KOPT-K1 (cell line): ENCODE results near the gene EFEMP1.

ENCODE experiments used
- H3K27ac ChIP-seq: fragments of 200-600 bp; sonication (generic); 2 replicates; pipeline ENCODE4 v1.5.1; 2016; ENCODE audit warnings: antibody characterized with exemption, mild to moderate bottlenecking, low read depth, low read length; ENCODE audit not compliant: poor library complexity, severe bottlenecking
- H3K36me3 ChIP-seq: fragments of 200-600 bp; sonication (generic); 2 replicates; pipeline ENCODE4 v1.5.1; 2017; ENCODE audit warnings: antibody characterized with exemption, mild to moderate bottlenecking, low read length, moderate library complexity; ENCODE audit not compliant: insufficient read depth
- H3K9me3 ChIP-seq: fragments of 200-600 bp; sonication (generic); 2 replicates; pipeline ENCODE4 v1.5.1; 2017; ENCODE audit warnings: antibody characterized with exemption, low read length, mild to moderate bottlenecking; ENCODE audit not compliant: insufficient read depth, poor library complexity, severe bottlenecking

The EFEMP1 gene

DNA sequence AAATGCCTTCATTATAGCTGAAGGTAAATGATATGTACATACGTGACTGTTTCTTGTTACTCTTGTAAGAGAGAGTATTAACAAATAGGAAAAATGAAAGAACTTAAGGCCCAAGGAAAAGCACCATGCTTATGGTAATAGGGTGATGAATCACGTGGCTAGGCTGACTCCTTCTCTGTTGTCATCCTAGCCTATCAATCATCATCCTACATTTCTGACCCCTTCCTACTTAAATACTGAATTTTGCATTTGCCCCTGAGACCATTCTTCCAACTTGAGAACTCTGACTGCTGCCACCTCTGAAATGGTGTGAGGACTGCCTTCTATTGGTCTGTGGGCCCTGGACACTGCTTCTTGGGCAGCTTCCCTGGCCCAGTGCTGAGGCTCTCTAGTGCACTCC lies 28.9 kb downstream of the EFEMP1 start:
- no peaks in the 10 kb centered on the region for H3K9me3 ChIP-seq
- no peaks in the 10 kb centered on the region for H3K36me3 ChIP-seq
- no peak overlapping the region for H3K27ac ChIP-seq

DNA sequence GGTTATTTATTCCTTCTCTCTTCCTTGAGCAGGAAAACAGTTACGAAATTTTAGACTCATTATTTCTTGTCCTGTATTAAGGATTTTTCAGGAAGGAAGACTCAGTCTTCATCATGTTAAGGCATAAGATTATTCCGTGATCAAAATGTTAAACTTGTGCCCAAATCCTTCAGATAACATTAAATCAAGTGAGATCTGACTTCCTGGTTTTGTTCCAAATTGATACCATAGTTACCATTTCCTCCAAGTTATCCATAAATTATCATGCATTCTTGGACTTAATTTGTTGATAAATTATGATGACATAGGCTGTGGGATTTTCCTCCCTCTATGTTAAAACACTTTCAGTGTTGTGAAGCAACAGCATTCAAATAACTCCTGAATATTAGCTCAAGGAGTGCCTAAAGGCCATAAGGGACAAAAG lies 31.9 kb downstream of the EFEMP1 start:
- Histone ChIP-seq H3K36me3 (no peaks in the 10 kb centered on the region), H3K9me3 (no peaks in the 10 kb centered on the region), H3K27ac (no peak overlapping the region)

DNA sequence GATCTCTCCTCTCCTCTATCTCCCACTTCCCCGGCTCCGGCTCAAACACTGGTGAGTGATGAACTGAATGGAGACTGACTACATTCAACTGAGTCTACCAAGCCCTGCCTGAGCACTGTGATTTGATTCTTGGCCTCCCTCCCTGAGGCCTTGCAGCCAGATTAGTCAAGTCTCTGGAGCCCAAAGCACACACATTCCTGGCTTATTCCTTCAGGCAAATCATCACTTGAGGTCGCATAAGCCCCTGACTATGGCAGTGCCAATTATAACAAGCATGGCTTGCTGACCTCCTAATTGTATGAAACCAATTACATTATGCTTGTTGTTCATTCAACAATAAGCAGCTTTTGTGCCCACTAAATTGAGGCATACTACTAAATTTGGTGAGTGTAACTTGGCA lies 34.6 kb downstream of the EFEMP1 start:
- no peaks in the 10 kb centered on the region for H3K36me3 ChIP-seq
- H3K9me3 ChIP-seq, result no peaks in the 10 kb centered on the region
- no peak overlapping the region for H3K27ac ChIP-seq

DNA sequence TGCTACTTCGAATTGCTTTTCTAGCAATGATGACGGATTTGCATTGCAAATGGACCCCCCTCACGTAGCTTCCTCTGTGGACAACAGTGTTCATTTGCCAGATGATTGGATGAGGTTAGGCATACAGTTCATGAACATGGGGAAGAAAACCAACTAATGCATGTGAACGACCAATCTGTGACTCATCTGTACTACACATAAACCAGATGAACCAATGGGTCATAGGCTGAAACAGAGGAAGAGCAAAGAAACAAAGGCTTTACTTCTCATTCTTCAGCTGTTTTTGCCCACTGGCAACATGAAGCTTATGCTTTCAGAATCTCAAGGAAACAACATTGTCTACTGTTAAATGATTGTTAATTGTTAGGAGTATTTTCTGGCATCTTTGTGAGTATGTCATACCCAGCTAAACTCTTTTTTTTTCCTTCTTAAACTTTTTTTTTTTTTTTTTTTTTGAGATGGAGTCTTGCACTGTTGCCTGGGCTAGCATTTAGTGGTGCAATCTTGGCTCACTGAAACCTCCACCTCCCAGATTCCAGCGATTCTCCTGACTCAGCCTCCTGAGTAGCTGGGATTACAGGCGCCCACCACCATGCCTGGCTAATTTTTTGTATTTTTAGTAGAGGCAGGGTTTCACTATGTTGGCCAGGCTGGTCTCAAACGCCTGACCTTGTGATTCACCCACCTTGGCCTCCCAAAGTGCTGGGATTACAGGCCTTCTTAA lies 35.5 kb downstream of the EFEMP1 start:
- Histone ChIP-seq H3K27ac (no peak overlapping the region), H3K9me3 (no peaks in the 10 kb centered on the region), H3K36me3 (no peaks in the 10 kb centered on the region)

DNA sequence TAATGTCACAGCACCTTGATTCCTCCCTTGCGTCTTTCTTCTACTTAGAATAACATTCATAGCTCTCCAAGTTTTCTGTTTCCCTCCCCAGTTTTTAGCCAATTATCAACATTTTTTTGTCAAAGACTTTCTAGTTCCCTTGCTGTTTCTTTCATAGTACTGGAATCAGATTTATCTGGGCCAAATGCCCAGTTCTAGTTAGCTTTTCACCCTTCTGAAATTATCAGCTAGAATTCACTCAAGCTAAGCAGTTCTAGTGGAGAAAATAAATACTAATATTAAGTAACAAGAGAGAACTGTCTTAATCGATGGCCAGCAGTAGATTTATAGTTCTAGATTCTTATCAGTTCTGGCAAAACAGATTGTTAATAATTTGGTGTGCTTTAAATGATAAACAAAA lies 36.2 kb downstream of the EFEMP1 start:
- Histone ChIP-seq H3K27ac (no peak overlapping the region), H3K36me3 (no peaks in the 10 kb centered on the region), H3K9me3 (no peaks in the 10 kb centered on the region)

DNA sequence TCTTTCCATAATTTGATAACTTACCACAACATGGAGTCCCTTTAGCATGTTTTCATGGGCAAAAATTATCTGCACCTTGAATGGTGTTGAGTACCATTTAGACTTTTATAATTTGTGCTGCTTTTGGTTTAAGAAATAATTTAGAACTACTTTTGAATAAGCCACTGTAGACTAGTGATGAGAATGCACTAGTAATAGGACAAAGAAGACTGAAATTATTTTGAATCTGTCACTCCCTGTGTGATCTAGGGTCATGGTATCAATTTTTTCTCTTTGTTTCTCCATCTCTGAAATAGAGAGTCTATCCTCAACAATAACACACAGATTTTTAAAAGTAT lies 37.7 kb downstream of the EFEMP1 start:
- H3K27ac ChIP-seq, result no peak overlapping the region
- H3K36me3 ChIP-seq, result no peaks in the 10 kb centered on the region
- no peaks in the 10 kb centered on the region for H3K9me3 ChIP-seq

DNA sequence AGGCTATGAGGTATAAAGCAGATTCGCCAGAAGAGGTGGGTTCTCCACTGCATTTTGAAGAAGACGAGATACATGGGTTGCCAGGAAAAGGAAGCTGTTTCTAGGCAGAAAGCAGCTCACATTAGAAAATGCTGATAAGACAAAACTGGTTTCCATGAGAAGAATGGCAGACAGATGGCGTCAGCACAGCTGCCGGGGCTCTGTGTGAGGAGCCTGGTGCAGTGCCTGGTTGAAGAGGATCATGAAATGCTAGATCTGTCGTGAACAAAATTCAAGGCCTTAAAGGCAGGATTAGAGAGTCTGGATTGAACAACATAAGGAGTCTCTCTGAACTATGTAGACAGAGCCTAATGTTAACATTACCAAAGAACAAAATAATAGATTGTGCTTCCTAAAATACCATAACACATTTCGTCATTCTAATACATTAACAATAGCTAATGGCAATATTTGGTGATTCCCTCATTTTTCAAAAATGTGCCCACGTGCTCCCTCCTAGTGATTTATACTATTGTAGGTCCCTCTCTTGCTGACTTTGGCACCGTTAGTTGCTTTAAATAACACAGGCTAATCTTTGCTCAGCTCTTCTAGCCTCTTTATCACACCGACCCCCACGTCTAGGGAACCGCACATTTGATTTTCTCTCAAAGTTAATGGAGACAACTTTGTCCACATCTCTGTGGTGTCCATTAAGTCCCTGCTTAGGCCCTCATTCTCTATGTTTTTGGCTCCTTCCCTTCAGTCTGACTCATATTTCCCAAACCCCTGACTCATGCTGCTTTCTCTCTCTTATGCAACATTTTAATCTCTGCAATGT lies 38.2 kb downstream of the EFEMP1 start:
- Histone ChIP-seq H3K9me3 (no peaks in the 10 kb centered on the region), H3K27ac (no peak overlapping the region), H3K36me3 (no peaks in the 10 kb centered on the region)

DNA sequence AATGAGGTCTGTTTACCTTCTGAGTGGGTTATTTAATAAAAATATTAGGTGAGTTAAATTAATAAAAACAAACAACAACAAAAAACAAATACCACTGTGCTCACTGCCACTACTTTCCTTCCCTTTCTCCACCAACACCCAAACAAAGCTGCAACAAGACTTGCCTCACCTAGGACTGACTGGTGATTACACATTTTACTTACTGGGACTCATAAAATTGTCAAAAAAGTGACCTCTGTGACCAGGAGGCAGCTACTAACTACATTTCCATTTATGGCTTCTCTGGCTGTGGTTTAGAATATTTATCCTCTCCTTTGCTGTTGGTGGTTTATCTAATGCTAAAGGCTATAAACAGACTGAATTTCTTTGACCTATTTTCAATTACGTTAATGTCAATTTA lies 39.8 kb downstream of the EFEMP1 start:
- no peak overlapping the region for H3K27ac ChIP-seq
- H3K36me3 ChIP-seq, result no peaks in the 10 kb centered on the region
- no peaks in the 10 kb centered on the region for H3K9me3 ChIP-seq

DNA sequence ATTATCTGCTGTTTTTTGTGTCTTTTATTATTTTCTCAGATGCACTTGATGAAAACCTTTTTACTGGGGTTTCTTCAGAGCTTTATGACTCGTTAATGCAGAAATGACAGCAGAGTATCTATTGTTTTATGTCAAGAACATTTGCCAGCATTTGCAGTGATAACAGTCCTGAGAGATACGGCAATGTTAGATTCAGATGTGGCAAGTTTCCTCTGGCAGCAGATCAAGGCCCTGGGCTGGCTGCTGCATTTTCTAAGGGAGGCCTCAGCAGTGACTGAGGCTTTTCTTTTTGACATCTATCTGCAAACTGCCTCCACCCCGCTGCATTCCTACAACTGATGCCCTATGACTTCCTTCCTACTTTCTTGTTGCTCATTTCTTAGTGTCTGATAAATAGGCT lies 40.2 kb downstream of the EFEMP1 start:
- H3K27ac ChIP-seq, result no peak overlapping the region

DNA sequence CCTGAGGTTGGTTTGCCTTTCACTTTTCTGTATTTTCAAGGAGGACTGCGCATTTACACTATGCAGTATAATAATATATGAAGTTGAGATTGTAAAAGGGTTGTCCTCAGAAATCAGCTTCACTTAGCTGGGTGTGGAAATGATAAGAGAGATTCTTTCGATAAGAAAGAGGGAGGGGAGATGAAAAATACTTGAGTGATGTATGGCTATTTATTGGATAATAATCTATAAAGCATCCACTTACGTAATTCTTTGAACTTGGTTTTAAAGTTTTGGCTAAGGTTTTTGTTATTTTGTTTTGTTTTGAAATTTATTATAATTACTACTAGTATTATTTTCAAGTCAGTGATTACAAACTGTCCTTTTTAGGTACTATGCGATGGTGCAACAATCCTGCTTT lies 40.6 kb downstream of the EFEMP1 start:
- no peak overlapping the region for H3K27ac ChIP-seq
- H3K36me3 ChIP-seq, result no peaks in the 10 kb centered on the region
- no peaks in the 10 kb centered on the region for H3K9me3 ChIP-seq

More for the DNA sequence above, 40.2 kb downstream of the EFEMP1 start:
- H3K36me3 ChIP-seq, result no peaks in the 10 kb centered on the region
- H3K9me3 ChIP-seq, result no peaks in the 10 kb centered on the region

DNA sequence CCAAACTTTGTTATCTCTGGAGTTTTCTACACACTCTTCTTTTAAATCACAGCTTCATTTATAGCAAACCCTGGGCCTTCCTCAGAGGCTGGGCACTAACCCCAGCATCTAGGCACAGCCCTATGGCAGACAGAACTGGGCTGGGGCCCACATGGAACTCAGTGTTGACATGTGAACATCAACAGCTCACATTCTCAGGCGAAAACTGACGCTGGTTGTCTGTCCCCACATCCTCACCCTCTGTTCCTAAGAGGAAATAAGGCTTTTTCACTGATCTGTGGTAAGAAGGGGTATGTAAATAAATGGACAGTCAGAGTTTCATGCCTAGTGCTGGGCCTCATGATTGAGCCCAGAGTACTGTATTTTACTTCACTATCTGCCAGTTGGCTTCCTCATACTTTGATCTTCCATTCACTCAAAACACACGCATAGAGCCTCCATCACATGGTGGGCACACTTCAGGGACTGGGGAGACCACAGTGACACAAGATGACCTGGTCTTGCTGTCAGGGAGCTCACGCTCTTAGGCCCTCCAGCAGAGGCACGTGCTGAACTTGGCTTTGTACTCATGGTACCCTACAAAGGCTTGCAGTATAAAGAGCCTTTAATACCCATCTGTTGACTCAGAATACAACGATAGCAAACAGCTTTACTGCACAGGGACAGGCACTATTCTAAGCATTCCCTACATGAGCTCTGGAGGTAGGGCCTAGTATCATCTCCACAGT lies 43.0 kb downstream of the EFEMP1 start:
- Histone ChIP-seq H3K9me3 (no peaks in the 10 kb centered on the region), H3K27ac (no peak overlapping the region), H3K36me3 (no peaks in the 10 kb centered on the region)

DNA sequence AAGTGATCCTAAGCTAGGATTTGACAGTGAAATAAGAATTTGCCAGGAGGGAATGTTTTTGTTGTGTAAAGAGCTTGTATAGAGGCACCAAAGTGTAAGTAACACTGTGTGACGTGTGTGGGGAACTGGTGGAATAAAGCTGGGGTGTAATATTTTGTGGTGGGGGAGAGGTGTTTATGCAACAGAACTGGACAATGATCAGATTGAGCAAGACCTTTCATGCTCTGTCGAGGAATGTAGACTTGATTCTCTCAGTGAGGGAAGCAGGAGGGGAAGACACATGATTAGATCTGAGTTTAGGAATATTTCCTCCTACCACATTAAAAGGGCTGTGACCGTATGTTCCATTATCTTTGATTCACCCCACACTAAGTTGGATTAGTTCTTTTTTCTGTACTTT lies 43.6 kb downstream of the EFEMP1 start:
- Histone ChIP-seq H3K36me3 (no peaks in the 10 kb centered on the region), H3K9me3 (no peaks in the 10 kb centered on the region), H3K27ac (no peak overlapping the region)

DNA sequence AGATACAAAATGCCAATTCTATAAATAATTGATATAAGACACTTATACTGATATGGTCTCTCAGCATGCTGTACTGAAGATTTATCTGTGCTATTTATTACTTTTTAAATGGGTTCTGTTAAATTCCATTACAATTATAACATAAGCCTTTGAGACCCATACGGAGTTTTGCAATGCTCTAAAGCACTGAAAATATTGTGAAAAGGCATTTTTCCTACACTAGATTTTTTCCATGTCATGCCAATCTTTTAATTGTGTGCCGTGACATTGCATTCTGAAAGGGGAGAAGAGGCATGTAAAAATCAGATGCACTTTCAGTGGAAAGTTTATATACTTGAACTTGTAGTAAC lies 46.5 kb downstream of the EFEMP1 start:
- Histone ChIP-seq H3K9me3 (no peaks in the 10 kb centered on the region), H3K27ac (no peak overlapping the region), H3K36me3 (no peaks in the 10 kb centered on the region)

DNA sequence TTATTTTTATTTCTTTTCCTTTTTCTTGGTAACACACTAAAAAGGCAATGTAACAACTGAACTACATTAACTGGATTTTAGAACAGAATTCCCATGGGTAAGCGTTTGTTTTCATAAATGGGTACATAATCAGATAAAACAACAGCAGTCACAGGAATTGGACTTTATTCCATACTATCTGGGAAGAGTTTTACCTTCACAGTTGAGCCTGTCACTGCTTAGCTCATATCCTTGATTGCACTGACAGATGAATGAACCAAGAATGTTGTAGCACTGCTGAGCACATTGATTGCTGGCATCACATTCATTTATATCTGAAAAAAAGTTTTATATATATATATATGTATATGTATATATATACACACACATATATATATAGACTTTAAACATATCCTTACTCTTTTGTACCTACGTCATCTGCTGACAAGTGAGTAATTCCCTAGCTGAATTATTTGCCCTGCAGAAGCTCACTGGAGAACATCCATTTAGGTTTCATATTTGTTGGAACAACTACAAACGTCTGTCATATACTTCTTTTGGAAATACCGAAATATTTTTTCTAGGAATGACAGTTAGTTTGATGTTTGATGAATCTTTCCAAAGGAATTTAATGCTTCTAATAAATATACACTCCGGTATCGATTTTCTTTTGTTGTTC lies 47.0 kb downstream of the EFEMP1 start:
- Histone ChIP-seq H3K9me3 (no peaks in the 10 kb centered on the region), H3K27ac (no peak overlapping the region), H3K36me3 (no peaks in the 10 kb centered on the region)

DNA sequence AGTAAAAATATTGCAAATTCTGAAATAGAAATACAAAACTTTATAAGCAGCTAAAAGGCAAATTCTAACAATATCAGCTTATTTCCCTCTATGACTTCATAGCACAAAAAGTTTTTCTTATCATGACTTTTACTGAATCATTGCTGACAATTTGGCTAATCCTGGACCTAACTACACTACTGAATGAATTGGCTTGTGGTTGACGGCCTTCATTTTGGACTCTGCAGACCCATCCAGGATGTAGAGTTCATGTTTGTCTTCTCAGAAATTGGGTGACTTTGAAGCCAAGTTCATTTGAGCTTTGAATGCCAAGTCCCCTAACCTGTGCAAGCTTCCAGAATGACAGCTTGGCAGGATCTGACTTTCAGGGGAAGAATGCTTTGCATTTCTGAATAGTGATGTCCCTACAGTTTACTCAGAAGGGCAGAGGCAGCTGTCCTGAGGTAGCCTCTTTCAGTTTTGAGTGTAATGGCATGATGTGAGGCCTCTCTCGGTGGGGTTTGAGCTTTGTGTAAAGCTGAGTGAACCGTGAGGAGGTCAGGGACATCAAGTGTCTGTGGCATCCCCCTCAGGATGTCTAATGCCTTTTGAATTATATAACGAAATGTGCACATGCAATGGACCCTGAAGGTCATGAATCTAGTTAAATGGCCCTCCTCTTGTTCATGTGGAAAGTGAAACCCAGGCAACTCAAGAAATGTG lies 48.0 kb downstream of the EFEMP1 start:
- Histone ChIP-seq H3K9me3 (no peaks in the 10 kb centered on the region), H3K27ac (no peak overlapping the region), H3K36me3 (no peaks in the 10 kb centered on the region)
